Measurements from ENCODE around the gene NCKAP5L. TPM values are rescaled to one million over a fixed set of nuclear protein-coding genes. Genes with fewer than 3 reads are reported as not detected.
A peak's percentile ranks its signal among the peaks of the same experiment; 100 is the strongest.

NCKAP5L gene
- total and polyA plus RNA-seq, 2 of the 8 experiments (the other 6 are each of a cell fraction or from before 2014, with no cell fraction given) = 9.4 to 27.9 TPM

DNA sequence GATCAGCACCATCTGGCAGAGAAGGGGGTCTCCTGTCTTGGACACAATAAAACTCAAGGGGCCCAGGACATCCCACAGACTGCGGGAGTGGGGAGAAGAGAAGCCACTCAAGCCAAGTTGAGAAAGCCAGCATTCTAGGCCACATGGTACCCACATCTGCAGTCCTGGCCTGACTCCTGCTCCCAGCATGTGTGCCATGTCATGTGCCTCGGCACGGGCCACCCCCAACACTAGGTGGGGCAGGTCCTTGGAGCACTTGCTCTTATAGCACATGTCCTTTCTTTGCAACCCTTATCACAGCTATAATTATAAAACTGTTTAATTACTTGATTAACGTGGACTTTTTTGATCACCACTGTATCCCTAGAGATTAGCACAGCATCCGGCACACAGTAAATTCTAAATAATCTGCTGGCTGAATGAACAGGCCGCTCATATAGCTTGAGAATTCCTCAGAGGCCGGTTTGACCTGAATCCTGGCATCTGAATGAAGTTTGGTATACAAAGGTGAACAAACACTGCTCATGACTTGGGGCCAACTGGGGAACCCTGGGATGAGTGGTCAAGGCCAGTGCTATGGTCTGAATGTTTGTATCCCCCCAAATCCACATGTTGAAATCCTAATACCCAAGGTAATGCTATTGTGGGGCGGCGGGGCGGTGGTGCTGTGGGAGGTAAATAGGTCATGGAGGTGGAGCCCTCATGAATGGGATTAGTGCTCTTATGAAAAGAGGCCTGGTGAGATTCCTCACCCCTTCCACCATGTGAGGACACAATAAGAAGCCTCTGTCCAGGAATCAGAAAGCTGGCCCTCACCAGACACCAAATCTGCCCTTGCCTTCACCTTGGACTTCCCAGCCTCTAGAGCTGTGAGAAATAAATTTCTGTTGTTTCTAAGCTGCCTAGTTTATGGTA, 6.6 kb downstream of the NCKAP5L start:
- Histone ChIP-seq H2BK5ac (ENCODE audit: low read depth, low read length) (0 out of 2 replicates have a peak overlapping the region, but pooled peaks have one; percentile 18), H2BK20ac (ENCODE audit: low read length) (no peak overlapping the region), H2BK12ac (ENCODE audit: low read depth, low read length) (no peak overlapping the region), H3K9me3 (ENCODE audit: insufficient read depth in 2 of 2, low read depth in 1 of 2, low read length in 1 of 2) (no peaks in the 10 kb centered on the region), H2BK15ac (ENCODE audit: low read length) (no peak overlapping the region), H3K4ac (replicated peaks; ENCODE audit: insufficient read length, low read depth, low read length) (no peak overlapping the region), H3K23me2 (ENCODE audit: low read depth, low read length) (no peaks in the 10 kb centered on the region), H3K9ac (replicated peaks in 1 of 4; ENCODE audit: extremely low read depth in 1 of 4, low read depth in 3 of 4, low read length in 3 of 4) (no peak overlapping the region), H3K4me3 (ENCODE audit: extremely low read depth in 1 of 4, insufficient read depth in 2 of 4, low read depth in 3 of 4, low read length in 4 of 4) (no peak overlapping the region), H3K14ac (ENCODE audit: insufficient read length) (no peak overlapping the region), H3K27ac (ENCODE audit: low read depth, low read length) (no peak overlapping the region), H3K56ac (replicated peaks; ENCODE audit: insufficient read length, low read depth, low read length) (no peak overlapping the region), H2AK5ac (ENCODE audit: low read depth, low read length) (no peak overlapping the region), H2BK120ac (replicated peaks; ENCODE audit: low read depth, low read length) (no peak overlapping the region), H4K8ac (ENCODE audit: extremely low read depth, insufficient read depth, low read length) (no peak overlapping the region), H4K91ac (replicated peaks; ENCODE audit: insufficient read length, low read length) (no peak overlapping the region), H3K27me3 (replicated peaks in 1 of 4; ENCODE audit: control insufficient read depth in 3 of 4, extremely low read depth in 1 of 4, insufficient read depth in 3 of 4, low read length in 3 of 4) (no peaks in the 10 kb centered on the region), H3K4me2 (ENCODE audit: insufficient read depth in 1 of 2, low read depth in 2 of 2, low read length in 2 of 2) (no peak overlapping the region), H3K4me1 (replicated peaks in 1 of 4; ENCODE audit: control insufficient read depth in 3 of 4, insufficient read depth in 4 of 4, low read length in 3 of 4) (peaks cover 5 to 25% (median 15%) of the 10 kb centered on the region in 4 experiments), H3K79me1 (ENCODE audit: low read depth, low read length) (peaks cover 17% of the 10 kb centered on the region; the same call in 1 of the 2 replicates), H3K18ac (ENCODE audit: extremely low read depth, low read length) (no peak overlapping the region), H3K36me3 (ENCODE audit: control insufficient read depth in 2 of 4, insufficient read depth in 4 of 4, low read length in 3 of 4) (peaks cover 0 to 4% (median 0%) of the 10 kb centered on the region in 4 experiments; a peak in 2 of 8 replicates), H4K20me1 (replicated peaks in 1 of 2; ENCODE audit: control insufficient read depth in 1 of 2, insufficient read depth in 2 of 2, low read length in 2 of 2) (peaks cover 12 to 26% of the 10 kb centered on the region in 2 experiments), H3K79me2 (ENCODE audit: control insufficient read depth in 1 of 2, insufficient read depth in 2 of 2, low read length in 2 of 2) (peaks cover 8 to 51% of the 10 kb centered on the region in 2 experiments; a peak in 3 of 4 replicates), H2AFZ (ENCODE audit: low read length) (no peak overlapping the region), H3K23ac (ENCODE audit: insufficient read length) (no peak overlapping the region), H4K5ac (ENCODE audit: insufficient read length, low read depth, low read length) (no peak overlapping the region)
- no peak for DNase-seq (ENCODE audit: low read depth in 1 of 2, low spot score in 2 of 2)
- ChIA-PET POLR2A (ENCODE audit: partially characterized antibody) (interaction anchor here (0.8 to 2.5 kb wide), 7 partner anchors 8 to 80 kb away, joined by 3 to 16 read pairs (median 4); partner anchors contain the start of genes BCDIN3D and TMBIM6), CTCF (ENCODE audit: partially characterized antibody) (interaction anchor here (0.5 to 3.7 kb wide), 12 partner anchors 8 to 44 kb away, joined by 3 to 18 read pairs (median 4); no protein-coding TSS in a partner anchor)
- WGBS, 2 experiments (ENCODE audit: extremely low coverage in 1 of 2, insufficient coverage in 1 of 2, insufficient read length in 1 of 2, insufficient replicate concordance in 2 of 2, low coverage in 1 of 2, low lambda C conversion rate in 2 of 2, missing lambda C conversion rate in 1 of 2) = 88% methylated on average over 10 of the region's 10 CpGs; no CpG with 5 or more reads in 1 of the 2 experiments
- TF ChIP-seq BACH1 (IDR thresholded peaks at IDR 0.05; ENCODE audit: low read length) = no peak
- TF ChIP-seq, protein P1, sequence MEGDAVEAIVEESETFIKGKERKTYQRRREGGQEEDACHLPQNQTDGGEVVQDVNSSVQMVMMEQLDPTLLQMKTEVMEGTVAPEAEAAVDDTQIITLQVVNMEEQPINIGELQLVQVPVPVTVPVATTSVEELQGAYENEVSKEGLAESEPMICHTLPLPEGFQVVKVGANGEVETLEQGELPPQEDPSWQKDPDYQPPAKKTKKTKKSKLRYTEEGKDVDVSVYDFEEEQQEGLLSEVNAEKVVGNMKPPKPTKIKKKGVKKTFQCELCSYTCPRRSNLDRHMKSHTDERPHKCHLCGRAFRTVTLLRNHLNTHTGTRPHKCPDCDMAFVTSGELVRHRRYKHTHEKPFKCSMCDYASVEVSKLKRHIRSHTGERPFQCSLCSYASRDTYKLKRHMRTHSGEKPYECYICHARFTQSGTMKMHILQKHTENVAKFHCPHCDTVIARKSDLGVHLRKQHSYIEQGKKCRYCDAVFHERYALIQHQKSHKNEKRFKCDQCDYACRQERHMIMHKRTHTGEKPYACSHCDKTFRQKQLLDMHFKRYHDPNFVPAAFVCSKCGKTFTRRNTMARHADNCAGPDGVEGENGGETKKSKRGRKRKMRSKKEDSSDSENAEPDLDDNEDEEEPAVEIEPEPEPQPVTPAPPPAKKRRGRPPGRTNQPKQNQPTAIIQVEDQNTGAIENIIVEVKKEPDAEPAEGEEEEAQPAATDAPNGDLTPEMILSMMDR (IDR thresholded peaks at IDR 0.05; ENCODE audit: control extremely low read depth in 1 of 3, insufficient read depth in 1 of 3, low read depth in 1 of 3, low read length in 3 of 3) = peak in 1 of 3 experiments; percentile 2; a peak in 1 of 4 replicates
- FAIRE-seq = no peak

All from H1 (cell line).